SK-N-SH (cell line): ENCODE results near the gene BRPF3. TPM values are rescaled to one million over a fixed set of nuclear protein-coding genes. Genes with fewer than 3 reads are reported as not detected.

Experiments used
- CTCF ChIA-PET: fragments of 300-600, 350-600 bp; formaldehyde crosslinking; extraction: SDS; loops from one replicate; lab custom pipeline; 2021; lab: Yijun Ruan, JAX
- POLR2A ChIA-PET: fragments of 350-600 bp; sonication (Branson Sonifier 250); formaldehyde crosslinking; extraction: SDS; loops from one replicate; lab custom pipeline; 2020; ENCODE audit warnings: antibody characterized with exemption, inconsistent platforms; lab: Yijun Ruan, JAX
- DNase-seq: peaks from one replicate; pipeline ENCODE4 v3.0.0; 2012
- H2AFZ ChIP-seq: fragments of 200-600 bp; sonication (generic); 2 replicates; pipeline ENCODE4 v1.8.1; 2016; ENCODE audit warnings: antibody characterized with exemption, mild to moderate bottlenecking, low read depth
- H3F3A ChIP-seq: fragments of 200-600 bp; sonication (generic); replicated peaks from 2 replicates; pipeline ENCODE3; 2016; ENCODE audit warnings: antibody characterized with exemption, mild to moderate bottlenecking; ENCODE audit not compliant: insufficient read depth
- H3K27ac ChIP-seq, 2 experiments: fragments of 200-500 bp in 1 of 2; fragments of 200-600 bp in 1 of 2; sonication (Bioruptor generic) in 1 of 2; sonication (generic), shearing (Covaris generic) in 1 of 2; 2 replicates each; pipeline versions ENCODE4 v1.5.1 to v1.6.1; 2014 to 2016; ENCODE audit warnings: low read depth in 2 of 2, inconsistent platforms in 1 of 2, low read length in 1 of 2, mild to moderate bottlenecking in 1 of 2, mixed read lengths in 1 of 2
- H3K27me3 ChIP-seq: fragments of 200-600 bp; sonication (generic), shearing (Covaris generic); 2 replicates; pipeline ENCODE4 v1.6.1; 2016; ENCODE audit warnings: mixed run types; ENCODE audit not compliant: insufficient read depth
- H3K36me3 ChIP-seq, 2 experiments: fragments of 200-500 bp in 1 of 2; fragments of 200-600 bp in 1 of 2; sonication (Bioruptor generic) in 1 of 2; sonication (generic) in 1 of 2; replicated peaks in 1 of 2; 2 replicates each; pipeline versions ENCODE3 to v1.5.1; 2014 to 2016; ENCODE audit warnings: low read length in 1 of 2, mild to moderate bottlenecking in 1 of 2; ENCODE audit not compliant: insufficient read depth in 2 of 2, control insufficient read depth in 1 of 2
- H3K4me1 ChIP-seq, 2 experiments: fragments of 200-500 bp in 1 of 2; fragments of 200-600 bp in 1 of 2; sonication (Bioruptor generic) in 1 of 2; sonication (generic), shearing (Covaris generic) in 1 of 2; 2 replicates each; pipeline versions ENCODE4 v1.5.1 to v1.6.1; 2014 to 2016; ENCODE audit warnings: low read depth in 1 of 2, low read length in 1 of 2, mixed run types in 1 of 2; ENCODE audit not compliant: insufficient read depth in 2 of 2, control insufficient read depth in 1 of 2
- H3K4me2 ChIP-seq: fragments of 200-600 bp; sonication (generic), shearing (Covaris generic); 2 replicates; pipeline ENCODE4 v1.6.1; 2017; ENCODE audit warnings: mixed run types
- H3K4me3 ChIP-seq, 2 experiments: fragments of 200-500 bp in 1 of 2; fragments of 200-600 bp in 1 of 2; sonication (Bioruptor generic) in 1 of 2; sonication (generic), shearing (Covaris generic) in 1 of 2; 2 replicates each; pipeline versions ENCODE4 v1.5.1 to v1.8.1; 2014 to 2016; ENCODE audit warnings: low read depth in 2 of 2, inconsistent platforms in 1 of 2, low read length in 1 of 2, mild to moderate bottlenecking in 1 of 2, mixed read lengths in 1 of 2, moderate library complexity in 1 of 2
- H3K79me2 ChIP-seq: fragments of 200-600 bp; sonication (generic); 2 replicates; pipeline ENCODE4 v1.8.1; 2017; ENCODE audit warnings: mild to moderate bottlenecking; ENCODE audit not compliant: insufficient read depth
- H3K9ac ChIP-seq: fragments of 200-600 bp; sonication (generic); 2 replicates; pipeline ENCODE4 v1.6.1; 2017; ENCODE audit warnings: mixed run types
- H3K9me2 ChIP-seq: fragments of 200-600 bp; sonication (generic); 2 replicates; pipeline ENCODE4 v1.6.1; 2017; ENCODE audit warnings: mixed run types
- H3K9me3 ChIP-seq: fragments of 200-600 bp; sonication (generic); 2 replicates; pipeline ENCODE4 v1.6.1; 2017; ENCODE audit warnings: mixed run types, mild to moderate bottlenecking, moderate library complexity
- H4K20me1 ChIP-seq: fragments of 200-600 bp; sonication (generic); 2 replicates; pipeline ENCODE4 v1.6.1; 2017; ENCODE audit warnings: mild to moderate bottlenecking, mixed run types; ENCODE audit not compliant: insufficient read depth
- CHD2 ChIP-seq: fragments of 150-350 bp; IDR thresholded peaks from 2 replicates; pipeline ENCODE4 v1.6.1; 2018; ENCODE audit warnings: low read length; ENCODE audit not compliant: partially characterized antibody
- EP300 ChIP-seq, 2 experiments: IDR thresholded peaks; 2 replicates each; pipeline versions ENCODE4 v1.4.0 to v1.6.1; 2012; ENCODE audit warnings: borderline replicate concordance in 1 of 2, low read depth in 1 of 2, low read length in 1 of 2
- EZH2phosphoT487 ChIP-seq: fragments of 200-600 bp; sonication (generic); IDR thresholded peaks from 2 replicates; pipeline ENCODE4 v1.6.1; 2017; ENCODE audit warnings: low read depth, mixed run types, mild to moderate bottlenecking, antibody characterized with exemption, moderate library complexity, borderline replicate concordance
- FOSL2 ChIP-seq: IDR thresholded peaks from 2 replicates; pipeline ENCODE4 v1.4.0; 2012; ENCODE audit warnings: low read depth, mild to moderate bottlenecking, moderate library complexity, borderline replicate concordance
- FOXJ3 ChIP-seq: sonication (generic); formaldehyde crosslinking; IDR thresholded peaks from 2 replicates; pipeline ENCODE4 v1.5.1; 2020; ENCODE audit warnings: mild to moderate bottlenecking, missing genetic modification reagents
- FOXM1 ChIP-seq: IDR thresholded peaks from 2 replicates; pipeline ENCODE4 v1.4.0; 2012; ENCODE audit warnings: low read depth, mild to moderate bottlenecking
- GABPA ChIP-seq: IDR thresholded peaks from 2 replicates; pipeline ENCODE4 v1.4.0; 2012; ENCODE audit warnings: low read depth, mild to moderate bottlenecking
- MAX ChIP-seq: IDR thresholded peaks from 2 replicates; pipeline ENCODE4 v1.4.0; 2012; ENCODE audit warnings: low read depth
- MEF2A ChIP-seq: IDR thresholded peaks from 2 replicates; pipeline ENCODE4 v1.4.0; 2012; ENCODE audit warnings: low read depth, borderline replicate concordance
- NRF1 ChIP-seq: IDR thresholded peaks from 2 replicates; pipeline ENCODE4 v1.6.1; 2012; ENCODE audit warnings: low read depth, mild to moderate bottlenecking, low read length
- PBX3 ChIP-seq: IDR thresholded peaks from 2 replicates; pipeline ENCODE4; 2012
- RCOR1 ChIP-seq: fragments of 150-350 bp; IDR thresholded peaks from 2 replicates; pipeline ENCODE4 v1.6.1; 2017; ENCODE audit warnings: antibody characterized with exemption, low read length
- REST ChIP-seq: IDR thresholded peaks from 2 replicates; pipeline ENCODE4 v1.6.1; 2012; ENCODE audit warnings: mild to moderate bottlenecking, low read depth, low read length, moderate library complexity
- SIN3A ChIP-seq: IDR thresholded peaks from 2 replicates; pipeline ENCODE4 v1.6.1; 2012; ENCODE audit warnings: low read depth, mild to moderate bottlenecking, low read length, moderate library complexity, borderline replicate concordance
- TAF1 ChIP-seq: IDR thresholded peaks from 2 replicates; pipeline ENCODE4 v1.6.1; 2012; ENCODE audit warnings: low read depth, mild to moderate bottlenecking, low read length, moderate library complexity, borderline replicate concordance
- TEAD4 ChIP-seq: IDR thresholded peaks from 2 replicates; pipeline ENCODE4 v1.4.0; 2012; ENCODE audit warnings: mild to moderate bottlenecking, borderline replicate concordance; ENCODE audit not compliant: insufficient read depth
- YY1 ChIP-seq: IDR thresholded peaks from 2 replicates; pipeline ENCODE4 v1.4.0; 2012; ENCODE audit warnings: low read depth, mild to moderate bottlenecking
- WGBS: methylation state at CpG from one replicate; pipeline ENCODE4 v1.1.6; 2017; ENCODE audit warnings: low lambda C conversion rate; 5-methylcytosine and 5-hydroxymethylcytosine counted together
- polyA plus RNA-seq, 3 experiments: library from polyadenylated mRNA; depleted of rRNA; stranded (reverse); fragments of >200 nt; gene quantifications; 2 replicates each; pipeline ENCODE4 v1.2.3, GENCODE V29; 2012

Gene BRPF3
- polyA plus RNA-seq, 1 of the 3 experiments (the other 2 are of a cell fraction): 15.4 TPM

GRCh38 chr6:36232172-36232571 lies 35.6 kb downstream of the BRPF3 start (continued):
- no peak for TF ChIP-seq PBX3

- peaks cover 0 to 30% of the 10 kb centered on the region in 2 experiments for H3K36me3 ChIP-seq
- no peak for TF ChIP-seq TAF1
- TF ChIP-seq EZH2phosphoT487: no peak
- TF ChIP-seq MAX: no peak
- no peak for TF ChIP-seq FOXM1
- TF ChIP-seq SIN3A: no peak
- TF ChIP-seq MEF2A: no peak
- TF ChIP-seq TEAD4: no peak
- TF ChIP-seq NRF1: no peak
- TF ChIP-seq FOXJ3: no peak
- TF ChIP-seq FOSL2: no peak
- no peak for TF ChIP-seq GABPA
- no peak for TF ChIP-seq CHD2
- no peak for TF ChIP-seq RCOR1
- no peak for TF ChIP-seq PBX3
- no peak for TF ChIP-seq EP300 (IDR thresholded peaks at IDR 0.05; ENCODE audit: borderline replicate concordance in 1 of 2, low read depth in 1 of 2, low read length in 1 of 2)
- no peak for TF ChIP-seq REST
- no peak for TF ChIP-seq YY1
- TF ChIP-seq, all 33 proteins: peak for 0
- Histone ChIP-seq H3K9ac (no peak overlapping the region), H4K20me1 (no peaks in the 10 kb centered on the region), H2AFZ (no peak overlapping the region), H3K79me2 (no peaks in the 10 kb centered on the region), H3K4me1 (no peaks in the 10 kb centered on the region; a peak in 1 of 4 replicates), H3K27ac (no peak overlapping the region), H3K27me3 (no peaks in the 10 kb centered on the region), H3K4me3 (no peak overlapping the region), H3K4me2 (no peak overlapping the region), H3F3A (no peaks in the 10 kb centered on the region), H3K9me2 (no peaks in the 10 kb centered on the region), H3K9me3 (no peaks in the 10 kb centered on the region)
- ChIA-PET POLR2A (no interaction called here), CTCF (interaction anchor here (1.3 kb wide), 1 partner anchor 9 kb away, joined by 3 read pairs; no protein-coding TSS in a partner anchor)
- WGBS: 87% methylated on average over 3 of the region's 3 CpGs
- no peak for DNase-seq
Observed at GRCh38 chr6:36235309-36235708, 38.8 kb downstream of the BRPF3 start.
